HL-60/S4 treated with retinoic acid at 250 ng/mL for 4 days and 3 days (cell line): ENCODE data around the gene RUNX3.

Experiments used
- in situ Hi-C: fragments of 300-500 bp; cut with MboI; formaldehyde crosslinking; loops from 2 replicates; pipeline ENCODE4 v1.7.0; 2022; ENCODE audit warnings: low sequenced_read_pairs

The RUNX3 gene

GRCh38 chr1:24867084-24867870 is 62.8 kb downstream of the RUNX3 start:
- in situ Hi-C loops, result no loop called here

GRCh38 chr1:24866211-24867083 is 63.6 kb downstream of the RUNX3 start:
- in situ Hi-C loops, result no loop called here

GRCh38 chr1:24865587-24865986 is 64.5 kb downstream of the RUNX3 start:
- in situ Hi-C loops, result no loop called here

- in situ Hi-C loops, result no loop called here
Observed at GRCh38 chr1:24865168-24865567, 64.9 kb downstream of the RUNX3 start.

GRCh38 chr1:24864370-24864777 is 65.7 kb downstream of the RUNX3 start:
- in situ Hi-C loops, result no loop called here

- in situ Hi-C loops, result no loop called here
Observed at GRCh38 chr1:24862775-24863483, 67.1 kb downstream of the RUNX3 start.

- in situ Hi-C loops, result no loop called here
Observed at GRCh38 chr1:24861821-24862727, 68.0 kb downstream of the RUNX3 start.

GRCh38 chr1:24860841-24861240 is 69.2 kb downstream of the RUNX3 start:
- in situ Hi-C loops, result no loop called here

GRCh38 chr1:24859063-24860010 is 70.7 kb downstream of the RUNX3 start:
- in situ Hi-C loops, result loop anchor here (10.0 kb wide), 1 partner anchor 245 kb away; no protein-coding TSS in a partner anchor

- in situ Hi-C loops, result loop anchor here (10.0 kb wide), 1 partner anchor 247 kb away; no protein-coding TSS in a partner anchor
Observed at GRCh38 chr1:24858277-24858676, 71.8 kb downstream of the RUNX3 start.

- in situ Hi-C loops, result loop anchor here (10.0 kb wide), 1 partner anchor 247 kb away; no protein-coding TSS in a partner anchor
Observed at GRCh38 chr1:24857507-24858133, 72.5 kb downstream of the RUNX3 start.

- in situ Hi-C loops, result loop anchor here (10.0 kb wide), 1 partner anchor 248 kb away; no protein-coding TSS in a partner anchor
Observed at GRCh38 chr1:24856787-24857506, 73.1 kb downstream of the RUNX3 start.

- in situ Hi-C loops, result loop anchor here (10.0 kb wide), 1 partner anchor 249 kb away; no protein-coding TSS in a partner anchor
Observed at GRCh38 chr1:24855474-24855873, 74.6 kb downstream of the RUNX3 start.

GRCh38 chr1:24853649-24854048 is 76.4 kb downstream of the RUNX3 start:
- in situ Hi-C loops, result loop anchor here (10.0 kb wide), 1 partner anchor 251 kb away; no protein-coding TSS in a partner anchor

- in situ Hi-C loops, result loop anchor here (10.0 kb wide), 1 partner anchor 254 kb away; no protein-coding TSS in a partner anchor
Observed at GRCh38 chr1:24850328-24850920, 79.7 kb downstream of the RUNX3 start.

GRCh38 chr1:24849672-24850295 is 80.3 kb downstream of the RUNX3 start:
- in situ Hi-C loops, result loop anchor here (10.0 kb wide), 2 partner anchors 255 to 355 kb away; no protein-coding TSS in a partner anchor
